HAP-1 (cell line): ENCODE data around the gene RAB9A.
"Not testable (repeated sequence)": the region's sequence is repeated elsewhere in the genome, so short reads cannot be mapped to it uniquely, and the experiment has no call there.

Source experiments
- DNase-seq, 2 experiments: peaks; one replicate each; pipeline ENCODE4 v3.0.0-alpha.2; 2016 to 2020; ENCODE audit warnings: low spot score in 2 of 2
- H3K27me3 ChIP-seq: fragments of 250-450 bp; sonication (Bioruptor Pico); 2 replicates; pipeline ENCODE4 v1.5.1; 2020; ENCODE audit warnings: low read depth, mild to moderate bottlenecking, moderate library complexity
- H3K36me3 ChIP-seq: fragments of 250-450 bp; sonication (Bioruptor Pico); replicated peaks from 2 replicates; pipeline ENCODE4 v1.5.1; 2020; ENCODE audit warnings: mild to moderate bottlenecking
- H3K4me1 ChIP-seq: fragments of 250-450 bp; sonication (Bioruptor Pico); 2 replicates; pipeline ENCODE4 v1.5.1; 2020; ENCODE audit warnings: mild to moderate bottlenecking
- H3K4me3 ChIP-seq: fragments of 250-450 bp; sonication (Bioruptor Pico); 2 replicates; pipeline ENCODE4 v1.5.1; 2020; ENCODE audit warnings: mild to moderate bottlenecking, moderate library complexity
- H3K9me3 ChIP-seq: fragments of 250-450 bp; sonication (Bioruptor Pico); 2 replicates; pipeline ENCODE4 v1.5.1; 2020; ENCODE audit warnings: mild to moderate bottlenecking, moderate library complexity
- in situ Hi-C: fragments of 300-500 bp; cut with MboI; formaldehyde crosslinking; loops from 3 replicates; pipeline ENCODE4 v1.14.3; 2020; ENCODE audit warnings: low sequenced_read_pairs, inconsistent platforms, mixed read lengths

The RAB9A gene

GRCh38 chrX:13655674-13656073, 33.3 kb upstream of the RAB9A start:
- in situ Hi-C loops = loop anchor here (5.0 to 10.0 kb wide), 2 partner anchors 89 to 377 kb away; no protein-coding TSS in a partner anchor
- no peaks in the 10 kb centered on the region for H3K9me3 ChIP-seq
- H3K36me3 ChIP-seq = no peaks in the 10 kb centered on the region; the same call in 1 of the 2 replicates
- H3K4me3 ChIP-seq = no peak overlapping the region
- DNase-seq = no peak
- H3K4me1 ChIP-seq = peaks cover 8% of the 10 kb centered on the region
- H3K27me3 ChIP-seq = no peaks in the 10 kb centered on the region

GRCh38 chrX:13658602-13659001, 30.3 kb upstream of the RAB9A start:
- in situ Hi-C loops = loop anchor here (5.0 to 10.0 kb wide), 2 partner anchors 86 to 374 kb away; no protein-coding TSS in a partner anchor
- peaks cover 5% of the 10 kb centered on the region for H3K4me1 ChIP-seq
- no peaks in the 10 kb centered on the region for H3K9me3 ChIP-seq
- DNase-seq = peak; percentile 26 to 46
- H3K36me3 ChIP-seq = peaks cover 4% of the 10 kb centered on the region
- H3K27me3 ChIP-seq = no peaks in the 10 kb centered on the region
- H3K4me3 ChIP-seq = no peak overlapping the region

- peaks cover 4% of the 10 kb centered on the region for H3K36me3 ChIP-seq
- no peak overlapping the region for H3K4me3 ChIP-seq
- in situ Hi-C loops = loop anchor here (5.0 to 10.0 kb wide), 2 partner anchors 86 to 373 kb away; no protein-coding TSS in a partner anchor
- H3K4me1 ChIP-seq = peaks cover 5% of the 10 kb centered on the region
- DNase-seq = no peak
- H3K9me3 ChIP-seq = no peaks in the 10 kb centered on the region
- no peaks in the 10 kb centered on the region for H3K27me3 ChIP-seq
Measured at GRCh38 chrX:13659063-13659462, 29.9 kb upstream of the RAB9A start.

GRCh38 chrX:13661735-13662288, 27.1 kb upstream of the RAB9A start:
- in situ Hi-C loops = no loop called here
- no peak for DNase-seq
- no peak overlapping the region for H3K4me3 ChIP-seq
- peaks cover 4% of the 10 kb centered on the region for H3K36me3 ChIP-seq
- no peaks in the 10 kb centered on the region for H3K9me3 ChIP-seq
- H3K4me1 ChIP-seq = peaks cover 5% of the 10 kb centered on the region
- no peaks in the 10 kb centered on the region for H3K27me3 ChIP-seq

- Histone ChIP-seq H3K9me3 (no peaks in the 10 kb centered on the region), H3K36me3 (peaks cover 4% of the 10 kb centered on the region), H3K27me3 (no peaks in the 10 kb centered on the region), H3K4me3 (no peak overlapping the region), H3K4me1 (peaks cover 5% of the 10 kb centered on the region)
- in situ Hi-C loops = no loop called here
- no peak for DNase-seq
Measured at GRCh38 chrX:13662355-13662791, 26.6 kb upstream of the RAB9A start.

- DNase-seq = no peak
- in situ Hi-C loops = no loop called here
Measured at GRCh38 chrX:13664020-13664419, 24.9 kb upstream of the RAB9A start.

GRCh38 chrX:13666836-13667235, 22.1 kb upstream of the RAB9A start:
- H3K36me3 ChIP-seq = peaks cover 4% of the 10 kb centered on the region; the same call in 1 of the 2 replicates
- no peaks in the 10 kb centered on the region for H3K9me3 ChIP-seq
- no peaks in the 10 kb centered on the region for H3K4me1 ChIP-seq
- DNase-seq = no peak
- no peak overlapping the region for H3K4me3 ChIP-seq
- in situ Hi-C loops = no loop called here
- no peaks in the 10 kb centered on the region for H3K27me3 ChIP-seq

More at GRCh38 chrX:13664020-13664419, 24.9 kb upstream of the RAB9A start:
- Histone ChIP-seq H3K27me3 (no peaks in the 10 kb centered on the region), H3K4me3 (no peak overlapping the region), H3K9me3 (no peaks in the 10 kb centered on the region), H3K36me3 (peaks cover 4% of the 10 kb centered on the region), H3K4me1 (peaks cover under 1% of the 10 kb centered on the region)

- no peaks in the 10 kb centered on the region for H3K27me3 ChIP-seq
- in situ Hi-C loops = no loop called here
- no peaks in the 10 kb centered on the region for H3K9me3 ChIP-seq
- no peak overlapping the region for H3K4me3 ChIP-seq
- no peaks in the 10 kb centered on the region for H3K4me1 ChIP-seq
- H3K36me3 ChIP-seq = no peaks in the 10 kb centered on the region; the same call in 1 of the 2 replicates
- no peak for DNase-seq
Measured at GRCh38 chrX:13667919-13668318, 21.0 kb upstream of the RAB9A start.

GRCh38 chrX:13669246-13669737, 19.6 kb upstream of the RAB9A start:
- H3K36me3 ChIP-seq = no peaks in the 10 kb centered on the region
- in situ Hi-C loops = no loop called here
- H3K4me3 ChIP-seq = no peak overlapping the region
- H3K27me3 ChIP-seq = no peaks in the 10 kb centered on the region
- no peaks in the 10 kb centered on the region for H3K9me3 ChIP-seq
- no peak for DNase-seq
- no peaks in the 10 kb centered on the region for H3K4me1 ChIP-seq

- in situ Hi-C loops, H3K4me1 ChIP-seq: not testable (repeated sequence)
Measured at GRCh38 chrX:13669755-13670154, 19.2 kb upstream of the RAB9A start.

GRCh38 chrX:13670197-13670596, 18.7 kb upstream of the RAB9A start:
- DNase-seq = no peak
- Histone ChIP-seq H3K36me3 (no peaks in the 10 kb centered on the region), H3K4me3 (no peak overlapping the region), H3K9me3 (no peaks in the 10 kb centered on the region), H3K27me3 (no peaks in the 10 kb centered on the region), H3K4me1 (no peaks in the 10 kb centered on the region)
- in situ Hi-C loops = no loop called here

More at GRCh38 chrX:13669755-13670154, 19.2 kb upstream of the RAB9A start:
- not testable (repeated sequence) for H3K36me3 ChIP-seq, DNase-seq, H3K4me3 ChIP-seq, H3K9me3 ChIP-seq, H3K27me3 ChIP-seq

GRCh38 chrX:13673016-13673415, 15.9 kb upstream of the RAB9A start:
- no peaks in the 10 kb centered on the region for H3K36me3 ChIP-seq
- H3K9me3 ChIP-seq = no peaks in the 10 kb centered on the region
- in situ Hi-C loops = no loop called here
- no peak for DNase-seq
- H3K27me3 ChIP-seq = no peaks in the 10 kb centered on the region
- H3K4me3 ChIP-seq = no peak overlapping the region
- H3K4me1 ChIP-seq = no peaks in the 10 kb centered on the region

- Histone ChIP-seq H3K9me3 (no peaks in the 10 kb centered on the region), H3K4me1 (no peaks in the 10 kb centered on the region), H3K4me3 (no peak overlapping the region), H3K36me3 (no peaks in the 10 kb centered on the region), H3K27me3 (no peaks in the 10 kb centered on the region)
- DNase-seq = no peak
- in situ Hi-C loops = no loop called here
Measured at GRCh38 chrX:13676885-13677284, 12.0 kb upstream of the RAB9A start.

GRCh38 chrX:13679700-13680099, 9.2 kb upstream of the RAB9A start:
- H3K36me3 ChIP-seq, DNase-seq, H3K4me3 ChIP-seq, H3K4me1 ChIP-seq, H3K27me3 ChIP-seq, H3K9me3 ChIP-seq, in situ Hi-C loops: not testable (repeated sequence)
